Measurements from ENCODE around the gene ACP3. TPM values are rescaled to one million over a fixed set of nuclear protein-coding genes. Genes with fewer than 3 reads are reported as not detected.

ACP3 gene
- total and polyA plus RNA-seq, 2 of the 4 experiments (the other 2 are of a cell fraction) = 0.36 to 0.54 TPM

DNA sequence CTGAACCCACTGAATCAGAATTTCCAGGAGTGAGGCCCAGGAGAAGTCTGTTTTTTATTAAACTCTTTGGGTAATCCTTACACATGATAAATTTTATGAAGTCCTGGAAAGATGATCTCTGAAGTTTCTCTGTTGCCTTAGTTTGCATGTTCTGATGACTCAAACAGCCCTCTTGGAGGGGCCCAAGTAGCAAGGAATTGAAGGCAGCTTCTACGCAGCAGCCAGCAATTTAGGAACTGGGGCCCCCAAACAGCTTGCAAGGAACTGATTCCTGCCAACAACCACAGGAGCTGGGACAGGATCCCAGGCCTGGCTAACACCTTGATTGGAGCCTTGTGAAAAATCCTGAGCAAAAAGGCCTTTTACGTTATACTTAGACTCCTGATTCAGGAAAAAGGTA is 5.4 kb upstream of the ACP3 start:
- Histone ChIP-seq H2AFZ (replicated peaks; ENCODE audit: low read length, poor library complexity) (no peak overlapping the region), H3K27me3 (ENCODE audit: control insufficient read depth, insufficient read depth, low read length) (no peaks in the 10 kb centered on the region), H2BK5ac (ENCODE audit: low read depth, low read length, poor library complexity, severe bottlenecking) (no peak overlapping the region), H3K9me1 (ENCODE audit: insufficient read depth, low read length) (no peaks in the 10 kb centered on the region), H3K14ac (replicated peaks; ENCODE audit: low read depth, low read length) (no peak overlapping the region), H4K5ac (ENCODE audit: low read depth, low read length) (no peak overlapping the region), H2BK20ac (ENCODE audit: low read depth, low read length) (no peak overlapping the region), H4K20me1 (ENCODE audit: insufficient read depth, low read length) (no peaks in the 10 kb centered on the region), H3K36me3 (ENCODE audit: control insufficient read depth, insufficient read depth, low read length) (no peaks in the 10 kb centered on the region), H3K56ac (ENCODE audit: extremely low read depth, insufficient read depth, low read length) (no peak overlapping the region), H3K23ac (ENCODE audit: low read depth, low read length) (no peak overlapping the region), H2AK5ac (ENCODE audit: low read depth, low read length) (no peak overlapping the region), H3K18ac (ENCODE audit: low read depth, low read length) (no peak overlapping the region), H3K4ac (ENCODE audit: low read depth, low read length) (no peak overlapping the region), H3K79me1 (ENCODE audit: low read depth in 1 of 2, low read length in 2 of 2) (no peaks in the 10 kb centered on the region), H4K91ac (ENCODE audit: insufficient read depth, low read depth, low read length) (no peak overlapping the region), H3K4me3 (ENCODE audit: insufficient read depth, low read depth, low read length) (no peak overlapping the region), H2BK120ac (ENCODE audit: low read depth, low read length) (no peak overlapping the region), H3K27ac (ENCODE audit: insufficient read depth, low read length) (no peak overlapping the region), H2BK15ac (ENCODE audit: low read depth, low read length) (no peak overlapping the region), H3K4me2 (ENCODE audit: low read depth, low read length) (no peak overlapping the region), H3K4me1 (ENCODE audit: control insufficient read depth, insufficient read depth, low read length) (no peaks in the 10 kb centered on the region), H3K9me3 (ENCODE audit: control insufficient read depth, insufficient read depth, low read length) (no peaks in the 10 kb centered on the region), H3K9ac (ENCODE audit: low read depth, low read length) (no peak overlapping the region), H2AK9ac (replicated peaks; ENCODE audit: low read depth, low read length, poor library complexity) (no peak overlapping the region), H4K8ac (ENCODE audit: low read depth in 2 of 2, low read length in 2 of 2) (no peak overlapping the region)
- CTCF ChIA-PET = no interaction called here
- intact Hi-C loops (cut with micrococcal nuclease) (no loop called here), in situ Hi-C loops (cut with MboI; ENCODE audit: low sequenced_read_pairs) (no loop called here), dilution Hi-C loops (cut with HindIII; ENCODE audit: low sequenced_read_pairs, unreplicated experiment) (no loop called here)
- BruUV-seq (replicated peaks) = no TSS peak
- no peak; the same call in 1 of the 2 replicates for ATAC-seq (ENCODE audit: low read depth)
- POLR2A ChIA-PET (ENCODE audit: unreplicated experiment) = no interaction called here
- peak; percentile 32 for DNase-seq
- TF ChIP-seq POLR2A (IDR thresholded peaks at IDR 0.05; ENCODE audit: low read depth, low read length) (no peak), RCOR1 (IDR thresholded peaks at IDR 0.05; ENCODE audit: insufficient replicate concordance, low read length) (no peak), CHD1 (IDR thresholded peaks at IDR 0.05; ENCODE audit: low read depth, low read length) (no peak)
- TF ChIP-seq, protein P1, sequence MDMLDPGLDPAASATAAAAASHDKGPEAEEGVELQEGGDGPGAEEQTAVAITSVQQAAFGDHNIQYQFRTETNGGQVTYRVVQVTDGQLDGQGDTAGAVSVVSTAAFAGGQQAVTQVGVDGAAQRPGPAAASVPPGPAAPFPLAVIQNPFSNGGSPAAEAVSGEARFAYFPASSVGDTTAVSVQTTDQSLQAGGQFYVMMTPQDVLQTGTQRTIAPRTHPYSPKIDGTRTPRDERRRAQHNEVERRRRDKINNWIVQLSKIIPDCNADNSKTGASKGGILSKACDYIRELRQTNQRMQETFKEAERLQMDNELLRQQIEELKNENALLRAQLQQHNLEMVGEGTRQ (IDR thresholded peaks at IDR 0.05; ENCODE audit: low read depth, low read length) = no peak
- no CpG with 5 or more reads among the region's 2 CpGs for WGBS, 2 experiments (ENCODE audit: extremely low coverage in 2 of 2, insufficient read length in 1 of 2)
